ENCODE data around the gene LAMB3. TPM values are rescaled to one million over a fixed set of nuclear protein-coding genes. Genes with fewer than 3 reads are reported as not detected.

Gene LAMB3
- total and polyA plus RNA-seq, 10 of the 15 experiments (the other 5 are each of a cell fraction or from before 2014, with no cell fraction given): 0.04 to 1.8 (median 0.10) TPM; not detected in 1

DNA sequence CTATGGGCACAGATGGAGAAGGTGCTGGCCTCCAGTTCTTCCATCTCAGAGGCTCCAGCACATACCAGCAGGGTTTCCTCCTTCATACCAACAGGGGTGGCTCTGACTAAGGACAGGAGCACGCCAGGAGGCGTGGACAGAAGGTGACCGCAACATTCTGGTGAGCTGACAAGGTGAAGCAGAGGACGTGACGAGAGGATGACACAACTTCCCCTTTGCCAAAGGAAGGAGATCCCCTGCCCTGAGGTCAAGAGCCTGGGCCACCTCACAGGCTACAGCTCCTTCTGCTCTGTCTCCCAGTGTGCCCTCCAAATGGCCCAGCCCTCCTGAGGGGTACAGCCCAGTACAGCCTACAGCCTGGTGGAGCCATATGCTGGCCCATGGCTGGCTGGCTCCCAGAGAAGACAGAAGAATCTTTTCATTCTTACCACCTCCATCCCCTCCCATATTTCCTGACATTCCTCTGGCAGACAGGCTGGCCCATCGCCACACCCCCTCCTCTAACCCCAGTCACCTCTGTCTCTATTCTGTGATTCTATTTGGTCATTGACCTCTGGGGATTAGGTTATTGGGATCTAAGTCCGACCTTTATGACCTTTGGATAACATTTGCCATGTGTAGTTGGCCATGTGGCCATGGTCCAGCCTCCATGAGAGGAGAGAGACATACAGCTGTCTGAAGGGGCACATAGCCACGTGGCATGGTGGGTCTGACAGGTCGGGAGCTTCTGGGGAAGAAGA is 5.1 kb upstream of the LAMB3 start (continued):
- TF ChIP-seq, protein P1, sequence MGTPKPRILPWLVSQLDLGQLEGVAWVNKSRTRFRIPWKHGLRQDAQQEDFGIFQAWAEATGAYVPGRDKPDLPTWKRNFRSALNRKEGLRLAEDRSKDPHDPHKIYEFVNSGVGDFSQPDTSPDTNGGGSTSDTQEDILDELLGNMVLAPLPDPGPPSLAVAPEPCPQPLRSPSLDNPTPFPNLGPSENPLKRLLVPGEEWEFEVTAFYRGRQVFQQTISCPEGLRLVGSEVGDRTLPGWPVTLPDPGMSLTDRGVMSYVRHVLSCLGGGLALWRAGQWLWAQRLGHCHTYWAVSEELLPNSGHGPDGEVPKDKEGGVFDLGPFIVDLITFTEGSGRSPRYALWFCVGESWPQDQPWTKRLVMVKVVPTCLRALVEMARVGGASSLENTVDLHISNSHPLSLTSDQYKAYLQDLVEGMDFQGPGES (IDR thresholded peaks at IDR 0.05): no peak
- no peak for TF ChIP-seq FOXK2 (IDR thresholded peaks at IDR 0.05)
- TF ChIP-seq SUZ12 (IDR thresholded peaks at IDR 0.05; ENCODE audit: unreplicated experiment): no peak
- TF ChIP-seq ASH2L (IDR thresholded peaks at IDR 0.05; ENCODE audit: borderline replicate concordance, low read depth): no peak
- no peak for TF ChIP-seq POLR2AphosphoS2 (IDR thresholded peaks at IDR 0.05; ENCODE audit: low read depth, low read length)
- TF ChIP-seq NBN (IDR thresholded peaks at IDR 0.05): no peak
- TF ChIP-seq RFX5 (IDR thresholded peaks at IDR 0.05; ENCODE audit: low read depth, low read length): no peak
- TF ChIP-seq JUNB (IDR thresholded peaks at IDR 0.05): no peak
- TF ChIP-seq SREBF2 (IDR thresholded peaks at IDR 0.05; ENCODE audit: low read length): no peak
- no peak for TF ChIP-seq WRNIP1 (IDR thresholded peaks at IDR 0.05; ENCODE audit: borderline replicate concordance, low read depth, low read length)
- TF ChIP-seq NR2C1 (IDR thresholded peaks at IDR 0.05): peak; percentile 69
- no peak for TF ChIP-seq PAX8 (IDR thresholded peaks at IDR 0.05)
- no peak for TF ChIP-seq ZNF384 (IDR thresholded peaks at IDR 0.05; ENCODE audit: borderline replicate concordance, low read depth, low read length)
- TF ChIP-seq MYC (IDR thresholded peaks at IDR 0.05; ENCODE audit: insufficient read depth, insufficient read length, insufficient replicate concordance, low read length, severe bottlenecking): no peak
- no peak for TF ChIP-seq TCF12 (IDR thresholded peaks at IDR 0.05; ENCODE audit: low read depth, low read length)
- TF ChIP-seq SREBF1 (IDR thresholded peaks at IDR 0.05; ENCODE audit: low read length): no peak
- TF ChIP-seq CHD2 (IDR thresholded peaks at IDR 0.05; ENCODE audit: borderline replicate concordance, low read depth, low read length): no peak
- no peak for TF ChIP-seq KAT2A (conservative IDR thresholded peaks at IDR 0.05; ENCODE audit: control insufficient read depth, low read depth, low read length)
- TF ChIP-seq STAT3 (IDR thresholded peaks at IDR 0.05; ENCODE audit: low read depth, low read length): no peak
- 0 out of 2 replicates have a peak, but pooled peaks have one; percentile 16 for TF ChIP-seq PAX5 (IDR thresholded peaks at IDR 0.05; ENCODE audit: borderline replicate concordance, low read depth, low read length)
- peak; percentile 85 for TF ChIP-seq CREB1 (IDR thresholded peaks at IDR 0.05; ENCODE audit: low read depth)
- TF ChIP-seq SPI1 (IDR thresholded peaks at IDR 0.05; ENCODE audit: borderline replicate concordance, insufficient read depth, low read depth, low read length): no peak
- peak; percentile 25 to 48; a peak in 2 of 4 replicates for TF ChIP-seq IKZF2 (IDR thresholded peaks at IDR 0.05)
- TF ChIP-seq LARP7 (IDR thresholded peaks at IDR 0.05): no peak
- no peak for TF ChIP-seq CBX5 (IDR thresholded peaks at IDR 0.05; ENCODE audit: low read depth)
- no peak for TF ChIP-seq SMAD1 (IDR thresholded peaks at IDR 0.05; ENCODE audit: low read depth, partially characterized antibody)
- TF ChIP-seq MYB (IDR thresholded peaks at IDR 0.05; ENCODE audit: borderline replicate concordance, low read depth, low read length): no peak
- no peak for TF ChIP-seq MEF2A (IDR thresholded peaks at IDR 0.05; ENCODE audit: insufficient read depth, low read depth, low read length)
- no peak for TF ChIP-seq CBX3 (IDR thresholded peaks at IDR 0.05; ENCODE audit: borderline replicate concordance, low read depth)
- TF ChIP-seq MTA3 (IDR thresholded peaks at IDR 0.05; ENCODE audit: borderline replicate concordance, low read length): no peak
- no peak for TF ChIP-seq NR2C2 (IDR thresholded peaks at IDR 0.05; ENCODE audit: borderline replicate concordance, control insufficient read depth, insufficient read length, low read depth)
- TF ChIP-seq NFXL1 (IDR thresholded peaks at IDR 0.05; ENCODE audit: borderline replicate concordance): no peak
- TF ChIP-seq STAT1 (conservative IDR thresholded peaks at IDR 0.05): no peak
